HG03575 (cell line): Measurements from ENCODE around the gene LILRB5.
"Not testable (repeated sequence)": the region's sequence is repeated elsewhere in the genome, so short reads cannot be mapped to it uniquely, and the experiment has no call there.

ENCODE experiments used
- ATAC-seq: cut with Tn5 transposase; IDR thresholded peaks from one replicate; pipeline ENCODE4 v1.9.1; 2021; ENCODE audit not compliant: unreplicated experiment, insufficient number of reproducible peaks, low FRiP score; ENCODE audit errors: extremely low read depth

The LILRB5 gene

GRCh38 chr19:54221947-54222346 is 35.1 kb downstream of the LILRB5 start:
- ATAC-seq: not testable (repeated sequence)

GRCh38 chr19:54219702-54220101 is 37.4 kb downstream of the LILRB5 start:
- not testable (repeated sequence) for ATAC-seq

DNA sequence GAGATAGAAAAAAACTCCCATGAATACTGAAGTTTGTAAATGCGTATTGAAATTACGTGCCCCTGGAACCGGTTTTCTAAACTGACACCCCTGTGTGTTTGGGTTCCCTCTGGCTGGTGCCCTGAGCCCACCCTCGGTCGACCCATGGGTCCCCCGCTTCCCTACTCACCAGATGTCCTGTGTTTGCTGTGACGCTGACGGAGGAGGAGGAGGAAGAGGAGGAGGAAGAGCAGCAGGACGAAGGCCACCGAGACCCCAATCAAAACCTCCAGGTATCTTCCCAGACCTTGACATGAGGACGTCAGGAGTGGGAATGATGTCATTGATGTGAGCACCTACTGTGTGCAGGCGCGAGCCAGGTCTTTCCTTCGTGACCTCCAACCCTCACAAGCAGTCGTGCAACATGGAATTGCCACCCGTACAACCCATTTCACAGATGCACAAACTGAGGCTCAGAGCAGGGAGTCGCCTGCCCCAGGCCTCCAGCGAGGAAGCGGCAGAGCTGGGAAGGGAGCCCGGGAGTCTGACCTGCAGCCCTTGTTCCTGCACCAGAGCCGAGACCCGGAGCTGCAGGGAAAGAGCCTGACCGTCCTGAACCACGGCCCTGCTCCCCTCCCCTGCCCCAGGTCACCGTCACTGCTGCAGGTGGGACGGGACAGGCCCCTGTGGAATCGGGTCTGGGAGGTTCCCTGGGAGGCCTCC is 38.0 kb downstream of the LILRB5 start:
- ATAC-seq: no peak

- no peak for ATAC-seq
Observed at GRCh38 chr19:54218259-54218658, 38.8 kb downstream of the LILRB5 start.

GRCh38 chr19:54217517-54218247 is 39.4 kb downstream of the LILRB5 start:
- not testable (repeated sequence) for ATAC-seq

DNA sequence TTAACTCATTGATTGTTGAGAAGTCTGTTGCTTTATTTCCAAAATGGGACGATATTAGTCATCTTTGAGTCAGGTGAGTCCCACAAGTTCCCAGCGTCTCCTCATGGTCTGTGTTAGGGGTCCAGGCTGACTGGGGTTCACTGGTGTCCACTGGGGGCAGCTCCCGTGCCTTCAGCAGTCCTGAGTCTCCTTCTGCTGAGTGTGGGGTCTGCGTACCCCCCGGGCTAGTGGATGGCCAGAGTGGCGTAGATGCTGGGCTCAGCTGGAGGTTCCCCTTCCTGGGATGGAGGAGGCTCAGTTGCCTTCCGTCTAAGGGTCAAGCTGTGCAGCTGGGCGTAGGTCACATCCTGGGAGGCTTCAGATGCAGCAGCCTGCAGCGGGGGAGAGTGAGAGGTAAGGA is 40.2 kb downstream of the LILRB5 start:
- no peak for ATAC-seq

DNA sequence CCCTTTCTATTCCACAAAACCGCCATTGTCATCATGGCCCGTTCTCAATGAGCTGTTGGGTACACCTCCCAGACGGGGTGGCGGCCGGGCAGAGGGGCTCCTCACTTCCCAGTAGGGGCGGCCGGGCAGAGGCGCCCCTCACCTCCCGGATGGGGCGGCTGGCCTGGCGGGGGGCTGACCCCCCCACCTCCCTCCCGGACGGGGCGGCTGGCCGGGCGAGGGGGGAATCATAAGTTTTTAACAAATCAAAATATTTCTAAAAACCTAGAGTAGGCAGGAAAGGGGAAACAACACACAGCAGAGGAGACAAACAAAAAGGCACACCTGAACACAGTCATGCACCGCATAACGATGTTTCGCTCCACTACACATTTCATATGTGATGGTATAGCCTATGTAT is 42.3 kb downstream of the LILRB5 start:
- ATAC-seq: not testable (repeated sequence)

GRCh38 chr19:54214217-54214616 is 42.9 kb downstream of the LILRB5 start:
- not testable (repeated sequence) for ATAC-seq

DNA sequence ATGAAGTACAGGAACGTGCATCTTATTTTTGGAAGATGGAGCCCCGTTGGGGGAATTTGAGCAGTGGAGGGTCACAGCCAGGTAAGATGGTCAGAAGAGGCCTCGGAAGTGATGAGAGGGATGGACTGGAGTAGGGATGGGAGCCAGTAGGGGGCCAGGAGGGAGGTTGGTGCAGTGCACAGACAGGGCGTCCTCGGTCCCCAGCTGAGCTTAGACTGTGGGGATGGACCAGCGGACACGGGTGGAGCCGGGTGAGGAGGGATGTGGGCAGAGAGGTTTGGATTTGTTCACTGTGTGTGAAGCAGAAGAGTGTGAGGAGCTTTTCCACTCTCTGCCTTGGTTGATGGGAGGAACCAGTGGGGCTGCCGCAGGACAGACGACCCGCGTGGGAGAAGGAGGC is 45.8 kb downstream of the LILRB5 start:
- ATAC-seq: no peak

GRCh38 chr19:54209811-54210494 is 47.1 kb downstream of the LILRB5 start:
- no peak for ATAC-seq

GRCh38 chr19:54209058-54209810 is 47.8 kb downstream of the LILRB5 start:
- ATAC-seq: no peak

DNA sequence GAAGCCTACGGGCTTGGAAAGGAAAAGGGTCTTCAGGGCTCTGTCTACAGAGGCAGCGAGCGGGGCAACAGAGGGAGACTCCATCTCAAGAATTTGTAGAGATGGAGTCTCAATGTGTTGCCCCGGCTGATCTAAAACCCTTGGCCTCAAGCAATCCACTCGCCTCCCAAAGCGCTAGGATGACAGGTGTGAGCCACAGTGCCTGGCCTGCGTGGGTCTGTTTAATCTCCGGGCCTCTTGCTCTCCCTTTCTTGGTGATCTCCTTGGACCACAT is 48.4 kb downstream of the LILRB5 start:
- no peak for ATAC-seq

- ATAC-seq: no peak
Observed at GRCh38 chr19:54207983-54208783, 48.9 kb downstream of the LILRB5 start.

GRCh38 chr19:54207676-54207982 is 49.4 kb downstream of the LILRB5 start:
- no peak for ATAC-seq

- not testable (repeated sequence) for ATAC-seq
Observed at GRCh38 chr19:54207193-54207592, 49.9 kb downstream of the LILRB5 start.

- ATAC-seq: no peak
Observed at GRCh38 chr19:54206831-54207177, 50.3 kb downstream of the LILRB5 start.

DNA sequence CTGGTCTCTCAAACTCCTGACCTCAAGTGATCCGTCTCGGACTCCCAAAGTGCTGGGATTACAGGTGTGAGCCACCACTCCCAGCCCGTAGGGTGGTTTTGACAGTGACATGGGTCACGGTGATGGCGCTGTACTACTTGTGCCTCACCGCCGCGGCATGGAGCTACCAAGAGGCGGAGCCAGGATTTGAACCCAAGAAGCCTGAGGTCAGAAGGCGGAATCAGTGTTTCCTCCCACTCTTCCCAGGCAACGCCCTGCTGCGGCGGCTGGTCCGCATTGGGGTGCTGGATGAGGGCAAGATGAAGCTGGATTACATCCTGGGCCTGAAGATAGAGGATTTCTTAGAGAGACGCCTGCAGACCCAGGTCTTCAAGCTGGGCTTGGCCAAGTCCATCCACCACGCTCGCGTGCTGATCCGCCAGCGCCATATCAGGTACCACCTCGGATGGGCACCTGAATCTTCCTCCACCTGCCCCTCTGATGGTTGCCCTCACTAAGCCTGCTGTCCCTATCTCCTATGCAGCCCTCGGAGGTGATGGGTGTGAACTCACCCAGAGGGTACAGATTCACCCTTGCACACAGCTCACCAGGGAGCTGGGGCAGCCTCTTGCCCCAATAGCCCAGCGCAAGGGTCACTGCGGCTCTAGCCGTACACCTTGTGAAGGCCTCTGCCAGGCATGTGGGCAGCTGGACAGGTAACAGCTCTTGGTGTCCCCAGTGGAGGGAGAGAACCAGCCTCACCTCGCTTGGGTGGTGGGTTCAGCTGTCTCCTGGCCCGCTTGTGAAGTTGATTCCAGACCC is 50.8 kb downstream of the LILRB5 start:
- ATAC-seq: no peak

- no peak for ATAC-seq
Observed at GRCh38 chr19:54204767-54205468, 52.2 kb downstream of the LILRB5 start.
